Measurements from ENCODE around the gene CEP20.

DNA sequence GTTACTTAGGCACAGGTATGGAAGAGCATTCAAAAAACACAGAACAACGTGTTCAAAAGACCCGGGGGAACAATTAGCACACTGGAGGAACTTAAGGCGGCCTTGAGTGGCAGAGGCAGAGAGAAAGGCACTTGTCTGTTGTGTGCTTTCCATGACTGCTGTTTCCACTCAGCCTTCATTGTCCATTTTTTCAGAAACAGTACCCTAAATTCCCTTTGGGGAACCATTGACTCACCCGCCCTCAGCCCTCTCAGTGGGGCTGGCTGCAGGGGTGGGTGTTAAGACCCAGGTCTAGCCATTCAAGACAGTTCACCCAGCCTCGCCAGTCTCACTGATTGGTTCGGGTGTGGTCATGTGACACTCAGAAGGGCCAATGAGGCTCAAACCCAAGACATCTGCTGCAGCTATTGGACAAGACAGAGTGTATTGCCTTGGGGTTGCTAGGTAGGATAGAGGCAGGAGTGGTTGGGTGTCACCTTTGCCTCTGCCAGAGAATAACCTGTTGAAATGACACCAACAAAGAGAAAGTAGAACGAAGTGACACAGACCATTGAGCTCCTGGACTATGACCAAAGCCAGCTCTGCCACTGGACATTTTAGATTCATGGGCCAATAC, 19.6 kb upstream of the CEP20 start:
- TF ChIP-seq CTCF (IDR thresholded peaks at IDR 0.05) (no peak), POLR2A (IDR thresholded peaks at IDR 0.05) (no peak)
